H1 (cell line): ENCODE data around the gene EIF2B1. TPM values are rescaled to one million over a fixed set of nuclear protein-coding genes. Genes with fewer than 3 reads are reported as not detected.

Source experiments
- CTCF ChIA-PET: fragments of 300-600 bp; sonication (Branson Sonifier 250); formaldehyde crosslinking; loops from one replicate; lab custom pipeline; 2021; ENCODE audit not compliant: partially characterized antibody; lab: Charles Lee
- POLR2A ChIA-PET: fragments of 300-600 bp; sonication (Branson Sonifier 250); formaldehyde crosslinking; loops from one replicate; lab custom pipeline; 2021; ENCODE audit warnings: inconsistent platforms; ENCODE audit not compliant: partially characterized antibody; lab: Charles Lee
- DNase-seq, 2 experiments: peaks; one replicate each; pipeline versions ENCODE4 v3.0.0 to v3.0.0-alpha.2; 2010 to 2022; ENCODE audit warnings: low spot score in 2 of 2, low read depth in 1 of 2, mixed read lengths in 1 of 2
- FAIRE-seq: peaks from 2 replicates; lab custom pipeline; 2011; peaks lifted over from hg19 to GRCh38; lab: Jason Lieb, UNC
- H2AFZ ChIP-seq: 2 replicates; pipeline ENCODE4 v1.8.1; 2012; ENCODE audit warnings: low read length, inconsistent platforms
- H2AK5ac ChIP-seq: 2 replicates; pipeline ENCODE4 v1.6.1; 2013; ENCODE audit warnings: low read depth, low read length
- H2BK120ac ChIP-seq: replicated peaks from 2 replicates; pipeline ENCODE3; 2013; ENCODE audit warnings: low read depth, low read length, inconsistent platforms
- H2BK12ac ChIP-seq: 2 replicates; pipeline ENCODE4 v1.6.1; 2013; ENCODE audit warnings: low read depth, low read length
- H2BK15ac ChIP-seq: 2 replicates; pipeline ENCODE4 v1.6.1; 2013; ENCODE audit warnings: low read length
- H2BK20ac ChIP-seq: 2 replicates; pipeline ENCODE4 v1.6.1; 2013; ENCODE audit warnings: low read length
- H2BK5ac ChIP-seq: 2 replicates; pipeline ENCODE4 v1.6.1; 2013; ENCODE audit warnings: low read depth, low read length
- H3K14ac ChIP-seq: 2 replicates; pipeline ENCODE4 v1.6.1; 2013; ENCODE audit warnings: inconsistent platforms; ENCODE audit not compliant: insufficient read length
- H3K18ac ChIP-seq: 2 replicates; pipeline ENCODE4 v1.6.1; 2013; ENCODE audit warnings: low read length; ENCODE audit errors: extremely low read depth
- H3K23ac ChIP-seq: 2 replicates; pipeline ENCODE4 v1.6.1; 2013; ENCODE audit warnings: inconsistent platforms; ENCODE audit not compliant: insufficient read length
- H3K23me2 ChIP-seq: 2 replicates; pipeline ENCODE4 v1.6.1; 2013; ENCODE audit warnings: low read depth, low read length
- H3K27ac ChIP-seq: 2 replicates; pipeline ENCODE4 v1.6.1; 2011; ENCODE audit warnings: low read depth, low read length, inconsistent platforms
- H3K27me3 ChIP-seq, 4 experiments: replicated peaks in 1 of 4; 1 replicate in 1 of 4; 2 replicates in 3 of 4; pipeline versions ENCODE4 v1.6.1 to v1.8.1; 2011 to 2013; ENCODE audit warnings: low read length in 3 of 4, mild to moderate bottlenecking in 3 of 4, inconsistent platforms in 2 of 4, mixed read lengths in 2 of 4, moderate library complexity in 1 of 4; ENCODE audit not compliant: control insufficient read depth in 3 of 4, insufficient read depth in 3 of 4; ENCODE audit errors: extremely low read depth in 1 of 4
- H3K36me3 ChIP-seq, 4 experiments: 2 replicates each; pipeline versions ENCODE4 v1.6.1 to v1.8.1; 2011 to 2013; ENCODE audit warnings: mild to moderate bottlenecking in 4 of 4, low read length in 3 of 4, moderate library complexity in 2 of 4, control low read depth in 1 of 4, inconsistent platforms in 1 of 4; ENCODE audit not compliant: insufficient read depth in 4 of 4, control insufficient read depth in 2 of 4
- H3K4ac ChIP-seq: replicated peaks from 2 replicates; pipeline ENCODE3; 2013; ENCODE audit warnings: low read length, low read depth, mixed read lengths, inconsistent platforms; ENCODE audit not compliant: insufficient read length
- H3K4me1 ChIP-seq, 4 experiments: replicated peaks in 1 of 4; 1 replicate in 1 of 4; 2 replicates in 3 of 4; pipeline versions ENCODE4 v1.6.1 to v1.8.1; 2011 to 2013; ENCODE audit warnings: low read length in 3 of 4, inconsistent platforms in 2 of 4, mixed read lengths in 1 of 4; ENCODE audit not compliant: insufficient read depth in 4 of 4, control insufficient read depth in 3 of 4
- H3K4me2 ChIP-seq, 2 experiments: 2 replicates each; pipeline versions ENCODE4 v1.6.1 to v1.8.1; 2011 to 2013; ENCODE audit warnings: low read depth in 2 of 2, low read length in 2 of 2, control low read depth in 1 of 2, inconsistent platforms in 1 of 2, mild to moderate bottlenecking in 1 of 2; ENCODE audit not compliant: insufficient read depth in 1 of 2
- H3K4me3 ChIP-seq, 4 experiments: fragments of 200-600, 300-600 bp in 1 of 4; sonication (generic), shearing (Covaris generic), sonication (Bioruptor Twin) in 1 of 4; 2 replicates each; pipeline versions ENCODE4 v1.5.1 to v1.8.1; 2011 to 2016; ENCODE audit warnings: low read length in 4 of 4, low read depth in 3 of 4, control low read depth in 2 of 4, inconsistent platforms in 2 of 4, mild to moderate bottlenecking in 2 of 4, mixed read lengths in 1 of 4, moderate library complexity in 1 of 4; ENCODE audit not compliant: insufficient read depth in 2 of 4; ENCODE audit errors: extremely low read depth in 1 of 4
- H3K56ac ChIP-seq: replicated peaks from 2 replicates; pipeline ENCODE3; 2013; ENCODE audit warnings: low read depth, mild to moderate bottlenecking, mixed read lengths, low read length, inconsistent platforms; ENCODE audit not compliant: insufficient read length
- H3K79me1 ChIP-seq: 2 replicates; pipeline ENCODE4 v1.6.1; 2013; ENCODE audit warnings: low read depth, low read length, control low read depth
- H3K79me2 ChIP-seq, 2 experiments: 2 replicates each; pipeline versions ENCODE4 v1.6.1 to v1.8.1; 2012 to 2013; ENCODE audit warnings: low read length in 2 of 2, mild to moderate bottlenecking in 2 of 2, inconsistent platforms in 1 of 2; ENCODE audit not compliant: insufficient read depth in 2 of 2, control insufficient read depth in 1 of 2
- H3K9ac ChIP-seq, 4 experiments: replicated peaks in 1 of 4; 1 replicate in 1 of 4; 2 replicates in 3 of 4; pipeline versions ENCODE4 v1.6.1 to v1.8.1; 2011 to 2013; ENCODE audit warnings: low read depth in 3 of 4, low read length in 3 of 4, control low read depth in 2 of 4, mild to moderate bottlenecking in 2 of 4, moderate library complexity in 2 of 4, inconsistent platforms in 1 of 4; ENCODE audit errors: extremely low read depth in 1 of 4
- H3K9me3 ChIP-seq, 2 experiments: 2 replicates each; pipeline versions ENCODE4 v1.6.1 to v1.8.1; 2012 to 2013; ENCODE audit warnings: mild to moderate bottlenecking in 2 of 2, moderate library complexity in 2 of 2, control low read depth in 1 of 2, inconsistent platforms in 1 of 2, low read depth in 1 of 2, low read length in 1 of 2, mixed read lengths in 1 of 2; ENCODE audit not compliant: insufficient read depth in 2 of 2
- H4K20me1 ChIP-seq, 2 experiments: replicated peaks in 1 of 2; 2 replicates each; pipeline versions ENCODE3 to v1.8.1; 2011 to 2013; ENCODE audit warnings: inconsistent platforms in 2 of 2, low read length in 2 of 2, mild to moderate bottlenecking in 1 of 2; ENCODE audit not compliant: insufficient read depth in 2 of 2, control insufficient read depth in 1 of 2
- H4K5ac ChIP-seq: 2 replicates; pipeline ENCODE4 v1.6.1; 2013; ENCODE audit warnings: low read length, low read depth, mixed read lengths, inconsistent platforms; ENCODE audit not compliant: insufficient read length
- H4K8ac ChIP-seq: 2 replicates; pipeline ENCODE4 v1.8.0; 2013; ENCODE audit warnings: mild to moderate bottlenecking, moderate library complexity, low read length, inconsistent platforms; ENCODE audit not compliant: insufficient read depth; ENCODE audit errors: extremely low read depth
- H4K91ac ChIP-seq: replicated peaks from 2 replicates; pipeline ENCODE3; 2013; ENCODE audit warnings: low read length, mixed read lengths, inconsistent platforms; ENCODE audit not compliant: insufficient read length
- GTF2F1 ChIP-seq: IDR thresholded peaks from 2 replicates; pipeline ENCODE4 v1.6.1; 2012; ENCODE audit warnings: low read depth, low read length, improper control_type of control experiment, borderline replicate concordance
- TBP ChIP-seq: IDR thresholded peaks from 2 replicates; pipeline ENCODE4 v1.6.1; 2011; ENCODE audit warnings: low read depth, low read length, improper control_type of control experiment
- TCF12 ChIP-seq: IDR thresholded peaks from 2 replicates; pipeline ENCODE4 v1.6.1; 2011; ENCODE audit warnings: low read depth, mild to moderate bottlenecking, low read length
- WGBS, 2 experiments: shearing (Covaris generic) in 1 of 2; methylation state at CpG; one replicate each; pipeline versions ENCODE4 v1.1.6 to v1.1.7; 2013 to 2015; ENCODE audit warnings: low lambda C conversion rate in 2 of 2, mixed read lengths in 2 of 2, inconsistent platforms in 1 of 2, low coverage in 1 of 2, missing lambda C conversion rate in 1 of 2; ENCODE audit not compliant: insufficient replicate concordance in 2 of 2, insufficient coverage in 1 of 2, insufficient read length in 1 of 2; ENCODE audit errors: extremely low coverage in 1 of 2, missing lambda C conversion rate in 1 of 2; 5-methylcytosine and 5-hydroxymethylcytosine counted together
- polyA plus RNA-seq, 7 experiments: library from polyadenylated mRNA; depleted of rRNA in 3 of 7; stranded (reverse) in 5 of 7; unstranded in 2 of 7; fragments of >200 nt in 5 of 7; fragments of 200-250 nt in 2 of 7; gene quantifications; 1 replicate in 5 of 7; 2 replicates in 1 of 7; 4 replicates in 1 of 7; pipeline versions ENCODE4 v1.2.1 to v1.2.3, GENCODE V29; 2011 to 2013; ENCODE audit warnings: missing spikeins in 2 of 7, mixed read lengths in 2 of 7
- total RNA-seq: library from RNA; stranded (reverse); fragmentation: NEBNext Ultra II Directional; extraction: Animal tissue kit (Norgen Biotek cat#: 25700); gene quantifications from 2 replicates; pipeline ENCODE4 v1.2.1, GENCODE V29; 2021

EIF2B1 gene
- total and polyA plus RNA-seq, 2 of the 8 experiments (the other 6 are each of a cell fraction or from before 2014, with no cell fraction given): 24.9 to 49.9 TPM

DNA sequence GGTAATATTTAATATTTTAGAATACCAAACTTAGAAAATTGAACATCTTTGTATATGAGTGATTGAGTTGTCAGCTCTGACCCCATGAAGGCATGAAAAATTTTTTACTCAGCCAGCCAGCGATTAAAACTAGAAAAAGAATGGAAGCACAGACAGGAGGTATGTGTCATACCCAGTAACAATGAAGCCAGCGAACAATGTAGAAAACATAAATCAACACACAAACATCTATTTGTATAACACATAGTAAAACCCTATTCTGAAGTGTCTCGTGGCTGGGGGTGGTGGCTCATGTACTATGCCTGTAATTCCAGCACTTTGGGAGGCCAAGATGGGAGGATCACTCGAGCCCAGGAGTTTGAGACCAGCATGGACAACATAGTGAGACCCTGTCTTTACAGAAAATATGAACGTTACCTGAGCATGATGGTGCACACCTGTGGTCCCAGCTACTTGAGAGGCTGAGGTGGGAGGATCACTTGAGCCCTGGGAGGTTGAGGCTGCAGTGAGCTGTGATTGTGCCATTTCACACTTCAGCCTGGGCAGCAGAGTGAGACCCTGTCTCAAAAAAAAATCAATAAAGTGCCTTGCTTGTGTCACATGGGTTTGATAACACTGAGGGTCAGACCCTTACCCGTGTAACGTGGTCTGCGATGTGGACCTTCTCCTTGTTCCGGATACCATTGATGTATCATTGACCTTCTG is 43.3 kb upstream of the EIF2B1 start:
- CTCF ChIA-PET: interaction anchor here (1.2 kb wide), 1 partner anchor 671 kb away, joined by 3 read pairs; no protein-coding TSS in a partner anchor
- H2BK15ac ChIP-seq: no peak overlapping the region

More for the DNA sequence above, 43.3 kb upstream of the EIF2B1 start:
- no peak overlapping the region for H4K5ac ChIP-seq
- no peak overlapping the region for H2AK5ac ChIP-seq
- DNase-seq (no peak), FAIRE-seq (no peak)
- no peak overlapping the region for H2AFZ ChIP-seq
- no peak overlapping the region for H2BK20ac ChIP-seq
- no peaks in the 10 kb centered on the region for H3K27me3 ChIP-seq
- no peak overlapping the region for H3K27ac ChIP-seq
- no peaks in the 10 kb centered on the region for H3K23me2 ChIP-seq
- H4K8ac ChIP-seq: no peak overlapping the region
- H4K91ac ChIP-seq: no peak overlapping the region
- H3K4me1 ChIP-seq: peaks cover 0 to 1% (median 0%) of the 10 kb centered on the region in 4 experiments; a peak in 1 of 7 replicates
- no peak overlapping the region for H3K56ac ChIP-seq
- no peak overlapping the region for H3K4me3 ChIP-seq
- WGBS, 2 experiments: 91% methylated on average over 9 of the region's 9 CpGs; no CpG with 5 or more reads in 1 of the 2 experiments
- no peak overlapping the region for H2BK120ac ChIP-seq
- H4K20me1 ChIP-seq: peaks cover 0 to 2% of the 10 kb centered on the region in 2 experiments
- H3K36me3 ChIP-seq: no peaks in the 10 kb centered on the region; a peak in 1 of 8 replicates
- H3K9ac ChIP-seq: no peak overlapping the region; a peak in 1 of 7 replicates
- H2BK5ac ChIP-seq: no peak overlapping the region
- POLR2A ChIA-PET: interaction anchor here (1.9 kb wide), 1 partner anchor 35 kb away, joined by 6 read pairs; the partner anchor contains the start of gene ATP6V0A2
- H3K18ac ChIP-seq: no peak overlapping the region
- no peak overlapping the region for H3K4me2 ChIP-seq
- H3K4ac ChIP-seq: no peak overlapping the region
- no peaks in the 10 kb centered on the region for H3K79me2 ChIP-seq
- H3K14ac ChIP-seq: no peak overlapping the region
- no peak overlapping the region for H3K23ac ChIP-seq
- H3K9me3 ChIP-seq: no peaks in the 10 kb centered on the region
- no peaks in the 10 kb centered on the region for H3K79me1 ChIP-seq
- H2BK12ac ChIP-seq: no peak overlapping the region
- no peak for TF ChIP-seq TBP
- no peak for TF ChIP-seq TCF12
- TF ChIP-seq GTF2F1: no peak
